ENCODE data around the gene TENT4B. TPM values are rescaled to one million over a fixed set of nuclear protein-coding genes. Genes with fewer than 3 reads are reported as not detected.

The TENT4B gene
- polyA plus RNA-seq, 2 of the 4 experiments (the other 2 are of a cell fraction), result 12.2 to 19.4 TPM

- TF ChIP-seq HOXB13 (CRISPR knock-in tag; IDR thresholded peaks at IDR 0.05; ENCODE audit: low read depth) (no peak), HMGXB4 (CRISPR knock-in tag; IDR thresholded peaks at IDR 0.05; ENCODE audit: borderline replicate concordance) (no peak), GATA3 (IDR thresholded peaks at IDR 0.05; ENCODE audit: borderline replicate concordance) (no peak), ZSCAN20 (CRISPR knock-in tag; IDR thresholded peaks at IDR 0.05) (no peak), FOSB (CRISPR knock-in tag; IDR thresholded peaks at IDR 0.05) (no peak), KDM1A (IDR thresholded peaks at IDR 0.05; ENCODE audit: low read depth) (no peak)
Measured at GRCh38 chr16:50267151-50267631, 114.1 kb downstream of the TENT4B start (continued).

GRCh38 chr16:50267651-50268050 is 114.5 kb downstream of the TENT4B start:
- TF ChIP-seq HOXB5 (CRISPR knock-in tag; IDR thresholded peaks at IDR 0.05) (no peak), ZC3H11A (IDR thresholded peaks at IDR 0.05) (no peak), USF2 (IDR thresholded peaks at IDR 0.05) (no peak), SREBF2 (IDR thresholded peaks at IDR 0.05) (no peak), HMGXB4 (CRISPR knock-in tag; IDR thresholded peaks at IDR 0.05; ENCODE audit: borderline replicate concordance) (no peak), GATA3 (IDR thresholded peaks at IDR 0.05; ENCODE audit: borderline replicate concordance) (no peak), MAX (IDR thresholded peaks at IDR 0.05) (no peak), RFX5 (IDR thresholded peaks at IDR 0.05) (no peak), RAD21 (conservative IDR thresholded peaks at IDR 0.05 in 1 of 2, IDR thresholded peaks at IDR 0.05 in 1 of 2) (no peak), HEYL (CRISPR knock-in tag; IDR thresholded peaks at IDR 0.05) (no peak), NPAS2 (CRISPR knock-in tag; IDR thresholded peaks at IDR 0.05; ENCODE audit: borderline replicate concordance) (no peak)
- H3K4me3 ChIP-seq, result no peak overlapping the region
- ChIA-PET POLR2A (no interaction called here), CTCF (interaction anchor here (1.2 to 1.4 kb wide), 2 partner anchors 11 to 57 kb away, joined by 3 to 5 read pairs; no protein-coding TSS in a partner anchor)
- DNase-seq (ENCODE audit: low read depth in 1 of 2, low spot score in 1 of 2), result no peak
- 70% methylated on average over 3 of the region's 3 CpGs for WGBS (ENCODE audit: missing lambda C conversion rate)
- no peak overlapping the region for H3K4me2 ChIP-seq
- no peak overlapping the region for H3K27ac ChIP-seq
- H3K4me1 ChIP-seq, result peaks cover 15% of the 10 kb centered on the region
- no peak for ATAC-seq
- FAIRE-seq, result no peak
- no peaks in the 10 kb centered on the region for H3K9me3 ChIP-seq

GRCh38 chr16:50268352-50268751 is 115.2 kb downstream of the TENT4B start:
- ChIA-PET CTCF (interaction anchor here (1.2 to 1.4 kb wide), 2 partner anchors 11 to 58 kb away, joined by 3 to 5 read pairs; no protein-coding TSS in a partner anchor), POLR2A (no interaction called here)
- Histone ChIP-seq H3K9me3 (no peaks in the 10 kb centered on the region), H3K4me2 (no peak overlapping the region), H3K4me3 (no peak overlapping the region), H3K27ac (no peak overlapping the region), H3K4me1 (peaks cover 15% of the 10 kb centered on the region)
- TF ChIP-seq BCL3 (IDR thresholded peaks at IDR 0.05) (no peak), HEYL (CRISPR knock-in tag; IDR thresholded peaks at IDR 0.05) (no peak), CEBPB (IDR thresholded peaks at IDR 0.05) (no peak), JUNB (IDR thresholded peaks at IDR 0.05) (no peak), NR3C1 (IDR thresholded peaks at IDR 0.05) (no peak), TP53 (CRISPR knock-in tag; IDR thresholded peaks at IDR 0.05) (no peak), HDAC2 (IDR thresholded peaks at IDR 0.05) (no peak), NPAS2 (CRISPR knock-in tag; IDR thresholded peaks at IDR 0.05; ENCODE audit: borderline replicate concordance) (no peak), ZSCAN20 (CRISPR knock-in tag; IDR thresholded peaks at IDR 0.05) (no peak), EHMT2 (IDR thresholded peaks at IDR 0.05; ENCODE audit: low read depth) (no peak), EHF (CRISPR knock-in tag; IDR thresholded peaks at IDR 0.05) (no peak)
- FAIRE-seq (no peak), DNase-seq (ENCODE audit: low read depth in 1 of 2, low spot score in 1 of 2) (no peak), ATAC-seq (no peak)
- WGBS (ENCODE audit: missing lambda C conversion rate), result 92% methylated on average over 5 of the region's 5 CpGs

All from A549 (cell line).